ENCODE measurements around the gene ZNF280D.
"Not testable (repeated sequence)": the region's sequence is repeated elsewhere in the genome, so short reads cannot be mapped to it uniquely, and the experiment has no call there.

Gene ZNF280D

GRCh38 chr15:56718560-56718959, 14.7 kb downstream of the ZNF280D start:
- DNase-seq (ENCODE audit: low read depth) = no peak

- DNase-seq (ENCODE audit: low read depth) = no peak
Observed at GRCh38 chr15:56716334-56716733, 17.0 kb downstream of the ZNF280D start.

GRCh38 chr15:56715220-56715619, 18.1 kb downstream of the ZNF280D start:
- DNase-seq (ENCODE audit: low read depth) = no peak

GRCh38 chr15:56709502-56709901, 23.8 kb downstream of the ZNF280D start:
- not testable (repeated sequence) for DNase-seq (ENCODE audit: low read depth)

- DNase-seq (ENCODE audit: low read depth) = no peak
Observed at GRCh38 chr15:56699743-56700142, 33.6 kb downstream of the ZNF280D start.

GRCh38 chr15:56698270-56698669, 35.0 kb downstream of the ZNF280D start:
- DNase-seq (ENCODE audit: low read depth) = no peak

GRCh38 chr15:56693761-56694160, 39.5 kb downstream of the ZNF280D start:
- DNase-seq (ENCODE audit: low read depth) = no peak

GRCh38 chr15:56690733-56691132, 42.6 kb downstream of the ZNF280D start:
- DNase-seq (ENCODE audit: low read depth) = no peak

GRCh38 chr15:56683908-56684307, 49.4 kb downstream of the ZNF280D start:
- DNase-seq (ENCODE audit: low read depth) = no peak

- no peak for DNase-seq (ENCODE audit: low read depth)
Observed at GRCh38 chr15:56681113-56681512, 52.2 kb downstream of the ZNF280D start.

- no peak for DNase-seq (ENCODE audit: low read depth)
Observed at GRCh38 chr15:56679225-56679624, 54.1 kb downstream of the ZNF280D start.

GRCh38 chr15:56678571-56678970, 54.7 kb downstream of the ZNF280D start:
- DNase-seq (ENCODE audit: low read depth) = no peak

- no peak for DNase-seq (ENCODE audit: low read depth)
Observed at GRCh38 chr15:56677271-56677670, 56.0 kb downstream of the ZNF280D start.

- DNase-seq (ENCODE audit: low read depth) = no peak
Observed at GRCh38 chr15:56675930-56676329, 57.4 kb downstream of the ZNF280D start.

GRCh38 chr15:56674857-56675256, 58.5 kb downstream of the ZNF280D start:
- DNase-seq (ENCODE audit: low read depth) = no peak

GRCh38 chr15:56672721-56673120, 60.6 kb downstream of the ZNF280D start:
- DNase-seq (ENCODE audit: low read depth) = no peak

- no peak for DNase-seq (ENCODE audit: low read depth)
Observed at GRCh38 chr15:56667517-56667916, 65.8 kb downstream of the ZNF280D start.

GRCh38 chr15:56660943-56661342, 72.4 kb downstream of the ZNF280D start:
- DNase-seq (ENCODE audit: low read depth) = no peak

- DNase-seq (ENCODE audit: low read depth) = no peak
Observed at GRCh38 chr15:56659197-56659596, 74.1 kb downstream of the ZNF280D start.

- no peak for DNase-seq (ENCODE audit: low read depth)
Observed at GRCh38 chr15:56654624-56655023, 78.7 kb downstream of the ZNF280D start.

- DNase-seq (ENCODE audit: low read depth) = no peak
Observed at GRCh38 chr15:56654216-56654615, 79.1 kb downstream of the ZNF280D start.

GRCh38 chr15:56653787-56654186, 79.5 kb downstream of the ZNF280D start:
- no peak for DNase-seq (ENCODE audit: low read depth)

- no peak for DNase-seq (ENCODE audit: low read depth)
Observed at GRCh38 chr15:56653107-56653506, 80.2 kb downstream of the ZNF280D start.

GRCh38 chr15:56648311-56648710, 85.0 kb downstream of the ZNF280D start:
- DNase-seq (ENCODE audit: low read depth) = no peak

GRCh38 chr15:56640549-56640948, 92.8 kb downstream of the ZNF280D start:
- DNase-seq (ENCODE audit: low read depth) = no peak
